GM19328 (cell line): ENCODE measurements around the gene DHX58.

Source experiments
- ATAC-seq: cut with Tn5 transposase; IDR thresholded peaks from one replicate; pipeline ENCODE4 v1.9.1; 2021; ENCODE audit warnings: mild to moderate bottlenecking, moderate library complexity; ENCODE audit not compliant: unreplicated experiment

Gene DHX58

GRCh38 chr17:42111265-42111636 is 1.3 kb downstream of the DHX58 start:
- no peak for ATAC-seq

GRCh38 chr17:42110301-42111264 is 1.9 kb downstream of the DHX58 start:
- no peak for ATAC-seq

- ATAC-seq = no peak
Observed at GRCh38 chr17:42109086-42109485, 3.4 kb downstream of the DHX58 start.

- ATAC-seq = peak; percentile 60
Observed at GRCh38 chr17:42107597-42108576, 4.6 kb downstream of the DHX58 start.

- no peak for ATAC-seq
Observed at GRCh38 chr17:42107124-42107523, 5.4 kb downstream of the DHX58 start.

- ATAC-seq = no peak
Observed at GRCh38 chr17:42106009-42106408, 6.5 kb downstream of the DHX58 start.

- ATAC-seq = no peak
Observed at GRCh38 chr17:42104264-42104663, 8.2 kb downstream of the DHX58 start.

- ATAC-seq = no peak
Observed at GRCh38 chr17:42103221-42103954, 9.1 kb downstream of the DHX58 start.

- no peak for ATAC-seq
Observed at GRCh38 chr17:42101513-42102292, 10.8 kb downstream of the DHX58 start.

- no peak for ATAC-seq
Observed at GRCh38 chr17:42098730-42099399, 13.6 kb downstream of the DHX58 start.

- ATAC-seq = no peak
Observed at GRCh38 chr17:42097691-42098631, 14.6 kb downstream of the DHX58 start, which contains the start of gene ZNF385C. Gene ZNF385C, minus strand, starts transcription at chr17:42098473. Its CDS starts 35,417 bp downstream, at chr17:42063056.

- ATAC-seq = no peak
Observed at GRCh38 chr17:42096360-42097111, 16.0 kb downstream of the DHX58 start.

GRCh38 chr17:42094375-42095069 is 18.0 kb downstream of the DHX58 start:
- no peak for ATAC-seq

GRCh38 chr17:42092939-42093338 is 19.6 kb downstream of the DHX58 start:
- ATAC-seq = no peak

GRCh38 chr17:42090964-42091790 is 21.3 kb downstream of the DHX58 start:
- no peak for ATAC-seq

- no peak for ATAC-seq
Observed at GRCh38 chr17:42088736-42089135, 23.8 kb downstream of the DHX58 start.
